NOMO-1 (cell line): Measurements from ENCODE around the gene BUB1B.
"Not testable (repeated sequence)": the region's sequence is repeated elsewhere in the genome, so short reads cannot be mapped to it uniquely, and the experiment has no call there.

Source experiments
- DNase-seq, 2 experiments: peaks; one replicate each; lab custom pipeline; 2025; ENCODE audit not compliant: unreplicated experiment in 2 of 2; lab: John Stamatoyannopoulos, UW

Gene BUB1B

GRCh38 chr15:40136470-40137302 is 24.2 kb upstream of the BUB1B start:
- no peak for DNase-seq

- no peak for DNase-seq
These were observed 23.3 kb upstream of the BUB1B start for GRCh38 chr15:40137303-40138200.

- not testable (repeated sequence) for DNase-seq
These were observed 22.7 kb upstream of the BUB1B start for GRCh38 chr15:40138201-40138570.

- no peak for DNase-seq
These were observed 18.4 kb upstream of the BUB1B start for GRCh38 chr15:40142428-40142827.

- DNase-seq = no peak
These were observed 14.8 kb upstream of the BUB1B start for GRCh38 chr15:40146037-40146436.

GRCh38 chr15:40149339-40149738 is 11.5 kb upstream of the BUB1B start:
- no peak for DNase-seq

- DNase-seq = no peak
These were observed 10.5 kb upstream of the BUB1B start for GRCh38 chr15:40150163-40150925.

- DNase-seq = no peak
These were observed 9.4 kb upstream of the BUB1B start for GRCh38 chr15:40151499-40151898.

GRCh38 chr15:40151991-40152390 is 8.9 kb upstream of the BUB1B start:
- DNase-seq = no peak

- not testable (repeated sequence) for DNase-seq
These were observed 6.0 kb upstream of the BUB1B start for GRCh38 chr15:40154821-40155220.

- no peak for DNase-seq
These were observed 5.5 kb upstream of the BUB1B start for GRCh38 chr15:40155270-40155910.

GRCh38 chr15:40157778-40158447 is 3.0 kb upstream of the BUB1B start:
- no peak for DNase-seq

- DNase-seq = no peak
These were observed 848 bp upstream of the BUB1B start for GRCh38 chr15:40160021-40160420.

GRCh38 chr15:40161693-40162391 is 973 bp downstream of the BUB1B start:
- DNase-seq = peak in 1 of 2 experiments; percentile 4

- DNase-seq = no peak
These were observed 1.7 kb downstream of the BUB1B start for GRCh38 chr15:40162552-40162951.

GRCh38 chr15:40163657-40164416 is 3.0 kb downstream of the BUB1B start:
- DNase-seq = no peak

GRCh38 chr15:40167374-40167773 is 6.5 kb downstream of the BUB1B start:
- DNase-seq = not testable (repeated sequence)

- DNase-seq = no peak
These were observed 14.3 kb downstream of the BUB1B start for GRCh38 chr15:40175160-40175559.
